ENCODE measurements around the gene SAMD8.

DNA sequence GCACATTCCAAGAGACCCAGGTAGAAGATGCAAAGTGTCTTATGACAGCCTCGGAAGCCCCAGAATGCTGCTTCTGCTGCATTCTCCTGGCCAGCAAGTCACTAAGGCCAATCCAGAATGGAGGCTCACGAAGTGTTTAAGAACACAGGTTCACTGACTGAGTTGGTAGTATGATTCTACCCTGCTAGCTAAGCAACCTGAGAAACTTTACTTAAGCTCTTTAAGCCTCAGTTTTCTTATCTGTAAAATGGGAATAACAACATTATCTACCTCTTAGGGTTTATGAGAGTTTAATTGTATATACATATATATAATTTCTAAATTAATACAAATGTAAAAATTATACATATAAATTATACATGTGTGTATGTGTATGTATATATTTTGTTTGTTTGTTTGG lies 22.8 kb upstream of the SAMD8 start:
- no peak for TF ChIP-seq EZH2 (IDR thresholded peaks at IDR 0.05; ENCODE audit: borderline replicate concordance, low read depth, low read length, poor library complexity, severe bottlenecking)
- TF ChIP-seq, protein P1, sequence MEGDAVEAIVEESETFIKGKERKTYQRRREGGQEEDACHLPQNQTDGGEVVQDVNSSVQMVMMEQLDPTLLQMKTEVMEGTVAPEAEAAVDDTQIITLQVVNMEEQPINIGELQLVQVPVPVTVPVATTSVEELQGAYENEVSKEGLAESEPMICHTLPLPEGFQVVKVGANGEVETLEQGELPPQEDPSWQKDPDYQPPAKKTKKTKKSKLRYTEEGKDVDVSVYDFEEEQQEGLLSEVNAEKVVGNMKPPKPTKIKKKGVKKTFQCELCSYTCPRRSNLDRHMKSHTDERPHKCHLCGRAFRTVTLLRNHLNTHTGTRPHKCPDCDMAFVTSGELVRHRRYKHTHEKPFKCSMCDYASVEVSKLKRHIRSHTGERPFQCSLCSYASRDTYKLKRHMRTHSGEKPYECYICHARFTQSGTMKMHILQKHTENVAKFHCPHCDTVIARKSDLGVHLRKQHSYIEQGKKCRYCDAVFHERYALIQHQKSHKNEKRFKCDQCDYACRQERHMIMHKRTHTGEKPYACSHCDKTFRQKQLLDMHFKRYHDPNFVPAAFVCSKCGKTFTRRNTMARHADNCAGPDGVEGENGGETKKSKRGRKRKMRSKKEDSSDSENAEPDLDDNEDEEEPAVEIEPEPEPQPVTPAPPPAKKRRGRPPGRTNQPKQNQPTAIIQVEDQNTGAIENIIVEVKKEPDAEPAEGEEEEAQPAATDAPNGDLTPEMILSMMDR (conservative IDR thresholded peaks at IDR 0.05; ENCODE audit: low read depth, low read length): no peak
